Measurements from ENCODE around the gene PBX4.

The PBX4 gene

GRCh38 chr19:19587771-19588170 lies 30.7 kb downstream of the PBX4 start:
- Mint-ChIP-seq H3K9me3 (no peaks in the 10 kb centered on the region), H3K27ac (ENCODE audit: low read depth) (no peak overlapping the region), H3K36me3 (ENCODE audit: insufficient read depth) (peaks cover 18% of the 10 kb centered on the region), H3K4me1 (peaks cover 27% of the 10 kb centered on the region), H3K4me3 (no peak overlapping the region), H3K27me3 (no peaks in the 10 kb centered on the region)
- DNase-seq (ENCODE audit: low spot score in 2 of 2) (no peak), ATAC-seq (replicated peaks; ENCODE audit: extremely low read depth, poor library complexity, severe bottlenecking) (no peak)

DNA sequence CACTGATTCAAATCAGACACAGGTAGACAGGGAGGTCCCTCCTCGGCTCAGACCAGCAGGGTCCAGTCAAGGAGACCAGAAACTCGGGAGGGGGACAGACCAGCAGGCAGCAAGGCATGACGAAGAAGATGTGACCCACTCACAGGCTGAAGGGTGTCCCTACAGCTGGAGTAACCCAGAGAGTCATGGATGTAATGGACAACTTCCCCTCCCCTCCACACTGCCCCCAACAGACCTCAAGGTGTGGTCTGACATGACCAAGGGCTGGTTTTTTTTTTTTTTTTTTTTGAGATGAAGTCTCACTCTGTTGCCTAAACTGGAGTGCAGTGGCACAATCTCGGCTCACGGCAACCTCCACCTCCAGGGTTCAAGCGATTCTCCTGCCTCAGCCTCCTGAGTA lies 34.1 kb downstream of the PBX4 start:
- Mint-ChIP-seq H3K4me3 (no peak overlapping the region), H3K27me3 (no peaks in the 10 kb centered on the region), H3K9me3 (no peaks in the 10 kb centered on the region), H3K36me3 (ENCODE audit: insufficient read depth) (peaks cover 14% of the 10 kb centered on the region), H3K27ac (ENCODE audit: low read depth) (no peak overlapping the region), H3K4me1 (peaks cover 22% of the 10 kb centered on the region)
- ATAC-seq (replicated peaks; ENCODE audit: extremely low read depth, poor library complexity, severe bottlenecking) (no peak), DNase-seq (ENCODE audit: low spot score in 2 of 2) (no peak)

- H3K4me3 Mint-ChIP-seq: no peak overlapping the region
- peaks cover 11% of the 10 kb centered on the region for H3K36me3 Mint-ChIP-seq (ENCODE audit: insufficient read depth)
- no peaks in the 10 kb centered on the region for H3K9me3 Mint-ChIP-seq
- H3K4me1 Mint-ChIP-seq: peaks cover 16% of the 10 kb centered on the region
- DNase-seq (ENCODE audit: low spot score in 2 of 2) (no peak), ATAC-seq (replicated peaks; ENCODE audit: extremely low read depth, poor library complexity, severe bottlenecking) (no peak)
- H3K27me3 Mint-ChIP-seq: no peaks in the 10 kb centered on the region
- H3K27ac Mint-ChIP-seq (ENCODE audit: low read depth): no peak overlapping the region
These were observed 36.0 kb downstream of the PBX4 start for GRCh38 chr19:19582471-19582870.

DNA sequence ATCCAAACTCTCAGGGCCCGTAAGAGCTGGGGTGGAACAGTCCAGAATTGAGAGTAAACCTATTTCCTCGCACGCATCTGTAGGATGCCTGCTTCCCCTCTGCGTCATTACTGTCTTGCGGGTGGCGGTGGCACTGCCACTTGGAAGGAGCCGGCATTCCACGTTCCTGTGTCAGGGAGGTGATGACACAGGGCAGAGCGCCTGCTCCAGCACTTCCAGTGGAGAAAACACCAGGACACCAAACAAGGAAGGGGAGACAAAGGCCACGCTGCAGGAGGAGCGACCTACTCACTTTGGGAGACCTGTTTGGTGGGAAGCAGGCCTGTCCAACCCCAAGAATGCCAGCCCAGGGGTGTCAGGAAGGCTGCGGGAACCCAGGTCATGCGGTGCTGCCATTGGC lies 37.1 kb downstream of the PBX4 start:
- Mint-ChIP-seq H3K36me3 (ENCODE audit: insufficient read depth) (peaks cover 11% of the 10 kb centered on the region), H3K4me1 (peaks cover 16% of the 10 kb centered on the region), H3K27ac (ENCODE audit: low read depth) (peak overlapping the region; percentile 51), H3K27me3 (no peaks in the 10 kb centered on the region), H3K4me3 (peak overlapping the region; percentile 20), H3K9me3 (no peaks in the 10 kb centered on the region)
- ATAC-seq (replicated peaks; ENCODE audit: extremely low read depth, poor library complexity, severe bottlenecking): no peak
- DNase-seq (ENCODE audit: low spot score in 2 of 2): no peak

DNA sequence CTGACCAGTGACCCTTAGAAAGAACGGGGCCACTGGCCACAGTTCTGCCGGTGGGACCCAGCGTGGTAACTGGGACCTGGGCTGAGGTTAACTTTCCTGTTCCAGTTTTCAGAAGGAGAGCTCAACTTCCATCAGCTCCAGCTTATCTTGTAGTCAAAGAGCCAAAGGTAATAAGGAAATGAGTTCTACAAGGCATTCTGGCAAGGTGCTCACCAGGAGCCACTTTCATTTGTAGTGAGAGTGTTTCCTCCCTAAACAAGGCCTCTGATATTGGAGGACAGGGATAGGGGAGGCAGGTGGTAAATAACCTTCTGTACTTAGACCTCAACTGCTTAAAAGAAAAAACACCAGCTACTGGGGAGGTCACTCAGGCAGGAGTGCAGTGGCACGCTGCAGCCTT lies 38.1 kb downstream of the PBX4 start:
- Mint-ChIP-seq H3K27me3 (no peaks in the 10 kb centered on the region), H3K4me3 (no peak overlapping the region), H3K9me3 (no peaks in the 10 kb centered on the region), H3K4me1 (peaks cover 16% of the 10 kb centered on the region), H3K27ac (ENCODE audit: low read depth) (no peak overlapping the region), H3K36me3 (ENCODE audit: insufficient read depth) (peaks cover 8% of the 10 kb centered on the region)
- DNase-seq (ENCODE audit: low spot score in 2 of 2): no peak
- no peak for ATAC-seq (replicated peaks; ENCODE audit: extremely low read depth, poor library complexity, severe bottlenecking)

GRCh38 chr19:19579533-19580361 lies 38.7 kb downstream of the PBX4 start:
- Mint-ChIP-seq H3K36me3 (ENCODE audit: insufficient read depth) (peaks cover 7% of the 10 kb centered on the region), H3K27ac (ENCODE audit: low read depth) (peak overlapping the region; percentile 82), H3K9me3 (no peaks in the 10 kb centered on the region), H3K4me1 (peaks cover 16% of the 10 kb centered on the region), H3K27me3 (no peaks in the 10 kb centered on the region), H3K4me3 (no peak overlapping the region)
- no peak for ATAC-seq (replicated peaks; ENCODE audit: extremely low read depth, poor library complexity, severe bottlenecking)
- no peak for DNase-seq (ENCODE audit: low spot score in 2 of 2)

GRCh38 chr19:19578252-19578651 lies 40.2 kb downstream of the PBX4 start:
- Mint-ChIP-seq H3K36me3 (ENCODE audit: insufficient read depth) (peaks cover 6% of the 10 kb centered on the region), H3K4me3 (no peak overlapping the region), H3K27ac (ENCODE audit: low read depth) (no peak overlapping the region), H3K4me1 (peaks cover 16% of the 10 kb centered on the region), H3K27me3 (no peaks in the 10 kb centered on the region), H3K9me3 (no peaks in the 10 kb centered on the region)
- ATAC-seq (replicated peaks; ENCODE audit: extremely low read depth, poor library complexity, severe bottlenecking) (no peak), DNase-seq (ENCODE audit: low spot score in 2 of 2) (no peak)

DNA sequence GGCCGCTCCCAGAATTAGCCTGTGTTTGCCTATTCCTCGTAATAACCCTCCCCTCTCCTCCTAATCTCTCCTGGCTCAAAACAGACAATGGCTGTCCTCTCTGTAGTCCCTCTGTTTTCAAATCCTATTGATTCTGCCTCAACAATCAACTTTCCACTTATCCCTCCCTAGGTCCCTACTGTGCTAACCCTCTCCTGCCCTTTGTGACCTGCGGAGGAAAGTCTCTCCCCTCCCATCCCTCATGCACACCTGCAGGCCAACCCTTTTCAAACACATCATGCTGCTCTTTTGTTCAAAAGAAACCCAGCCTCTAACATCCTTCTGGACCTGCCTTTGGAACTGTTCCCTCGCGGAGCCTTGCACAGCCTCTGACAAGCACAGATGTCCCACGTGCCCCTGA lies 43.1 kb downstream of the PBX4 start:
- DNase-seq (ENCODE audit: low spot score in 2 of 2) (no peak), ATAC-seq (replicated peaks; ENCODE audit: extremely low read depth, poor library complexity, severe bottlenecking) (no peak)
- no peak overlapping the region for H3K4me3 Mint-ChIP-seq
- peaks cover 6% of the 10 kb centered on the region for H3K36me3 Mint-ChIP-seq (ENCODE audit: insufficient read depth)
- H3K4me1 Mint-ChIP-seq: peaks cover 7% of the 10 kb centered on the region
- H3K27ac Mint-ChIP-seq (ENCODE audit: low read depth): peak overlapping the region; percentile 27
- no peaks in the 10 kb centered on the region for H3K27me3 Mint-ChIP-seq
- no peaks in the 10 kb centered on the region for H3K9me3 Mint-ChIP-seq

DNA sequence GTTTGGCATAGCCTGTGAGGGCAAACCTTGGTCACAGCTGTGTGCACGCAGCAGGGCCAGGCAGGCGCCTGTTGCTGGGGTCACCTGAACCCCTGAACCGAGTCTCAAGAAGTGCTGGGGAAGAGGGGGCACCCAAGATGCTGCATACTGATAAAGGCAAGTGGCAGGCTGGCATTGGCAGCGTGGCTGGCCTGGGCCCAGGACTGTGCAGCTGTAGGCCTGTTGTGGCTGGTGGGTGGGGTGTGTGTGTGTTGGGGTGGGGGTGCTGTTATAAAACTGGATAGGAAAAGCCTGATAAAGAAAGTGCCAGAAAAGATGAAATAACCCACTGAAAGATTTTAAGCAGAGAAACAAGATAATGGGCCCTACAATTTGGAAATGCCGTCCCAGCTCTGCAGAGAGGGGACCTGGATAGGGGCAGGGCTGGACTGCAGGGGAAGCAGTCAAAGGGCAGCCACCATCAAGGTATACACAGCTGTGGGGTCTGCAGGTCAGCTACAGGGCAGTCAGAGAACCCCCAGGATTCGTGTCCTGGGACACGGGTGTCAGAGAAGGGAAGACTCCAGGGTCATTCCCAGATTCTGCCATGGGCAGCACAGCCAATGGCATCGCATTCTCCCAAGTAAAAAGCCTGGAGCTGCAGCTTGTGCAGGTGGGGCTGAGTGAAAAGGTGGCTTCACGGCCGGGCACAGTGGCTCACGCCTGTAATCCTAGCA lies 47.3 kb downstream of the PBX4 start:
- H3K9me3 Mint-ChIP-seq: no peaks in the 10 kb centered on the region
- H3K27ac Mint-ChIP-seq (ENCODE audit: low read depth): peak overlapping the region; percentile 37
- peaks cover 15% of the 10 kb centered on the region for H3K36me3 Mint-ChIP-seq (ENCODE audit: insufficient read depth)
- H3K27me3 Mint-ChIP-seq: no peaks in the 10 kb centered on the region
- peaks cover 14% of the 10 kb centered on the region for H3K4me1 Mint-ChIP-seq
- H3K4me3 Mint-ChIP-seq: no peak overlapping the region
- ATAC-seq (replicated peaks; ENCODE audit: extremely low read depth, poor library complexity, severe bottlenecking) (no peak), DNase-seq (ENCODE audit: low spot score in 2 of 2) (no peak)

DNA sequence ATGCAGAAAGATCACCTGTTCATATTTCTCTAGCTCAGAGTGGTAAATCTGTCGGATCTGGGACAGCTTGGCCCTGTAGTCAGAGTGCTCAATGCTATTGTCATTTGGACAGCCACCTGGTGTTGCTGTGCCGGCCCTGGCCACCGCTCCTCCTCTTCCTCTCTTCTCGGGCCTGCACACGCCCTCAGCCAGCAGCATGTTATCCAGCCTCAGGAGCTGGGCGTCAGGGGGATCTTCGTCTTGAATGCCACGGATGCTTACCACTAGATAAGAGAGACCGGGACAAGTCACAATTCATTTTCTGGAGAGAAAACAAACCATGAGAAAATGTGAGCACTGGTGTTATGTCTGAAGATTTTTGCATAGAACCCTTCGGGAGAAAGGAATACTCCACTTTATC lies 47.9 kb downstream of the PBX4 start:
- DNase-seq (ENCODE audit: low spot score in 2 of 2) (no peak), ATAC-seq (replicated peaks; ENCODE audit: extremely low read depth, poor library complexity, severe bottlenecking) (no peak)
- H3K27me3 Mint-ChIP-seq: no peaks in the 10 kb centered on the region
- H3K36me3 Mint-ChIP-seq (ENCODE audit: insufficient read depth): peaks cover 17% of the 10 kb centered on the region
- H3K27ac Mint-ChIP-seq (ENCODE audit: low read depth): peak overlapping the region; percentile 37
- no peak overlapping the region for H3K4me3 Mint-ChIP-seq
- H3K4me1 Mint-ChIP-seq: peaks cover 14% of the 10 kb centered on the region
- no peaks in the 10 kb centered on the region for H3K9me3 Mint-ChIP-seq

- peaks cover 14% of the 10 kb centered on the region for H3K4me1 Mint-ChIP-seq
- H3K9me3 Mint-ChIP-seq: no peaks in the 10 kb centered on the region
- H3K36me3 Mint-ChIP-seq (ENCODE audit: insufficient read depth): peaks cover 20% of the 10 kb centered on the region
- DNase-seq (ENCODE audit: low spot score in 2 of 2) (no peak), ATAC-seq (replicated peaks; ENCODE audit: extremely low read depth, poor library complexity, severe bottlenecking) (no peak)
- peak overlapping the region; percentile 61 for H3K27ac Mint-ChIP-seq (ENCODE audit: low read depth)
- no peaks in the 10 kb centered on the region for H3K27me3 Mint-ChIP-seq
- no peak overlapping the region for H3K4me3 Mint-ChIP-seq
These were observed 49.4 kb downstream of the PBX4 start for GRCh38 chr19:19568802-19569756.

- peak overlapping the region; percentile 61 for H3K27ac Mint-ChIP-seq (ENCODE audit: low read depth)
- H3K36me3 Mint-ChIP-seq (ENCODE audit: insufficient read depth): peaks cover 25% of the 10 kb centered on the region
- H3K9me3 Mint-ChIP-seq: no peaks in the 10 kb centered on the region
- peaks cover 21% of the 10 kb centered on the region for H3K4me1 Mint-ChIP-seq
- no peak overlapping the region for H3K4me3 Mint-ChIP-seq
- DNase-seq (ENCODE audit: low spot score in 2 of 2) (no peak), ATAC-seq (replicated peaks; ENCODE audit: extremely low read depth, poor library complexity, severe bottlenecking) (no peak)
- no peaks in the 10 kb centered on the region for H3K27me3 Mint-ChIP-seq
These were observed 51.1 kb downstream of the PBX4 start for GRCh38 chr19:19567391-19567790.

All from central memory CD8-positive, alpha-beta T cell (primary cell).